OCI-LY7 (cell line): Measurements from ENCODE around the gene NPLOC4. TPM values are rescaled to one million over a fixed set of nuclear protein-coding genes. Genes with fewer than 3 reads are reported as not detected.

Experiments
- BruUV-seq: library from RNA; stranded (reverse); fragments of 400-500 nt; replicated peaks from 2 replicates; lab custom pipeline; 2021; lab: Mats Ljungman, UMichigan
- CTCF ChIA-PET: fragments of 300-600 bp; sonication (Branson Sonifier 250); formaldehyde crosslinking; loops from one replicate; lab custom pipeline; 2022; ENCODE audit warnings: antibody characterized with exemption; ENCODE audit not compliant: unreplicated experiment; lab: Charles Lee
- POLR2A ChIA-PET: fragments of 300-600 bp; sonication (Branson Sonifier 250); formaldehyde crosslinking; loops from one replicate; lab custom pipeline; 2022; ENCODE audit warnings: antibody characterized with exemption; lab: Charles Lee
- DNase-seq: peaks from one replicate; pipeline ENCODE4 v3.0.0-alpha.2; 2015; ENCODE audit warnings: low spot score
- H2AFZ ChIP-seq: fragments of 200-600 bp; sonication (generic), shearing (Covaris generic); 2 replicates; pipeline ENCODE4 v1.6.1; 2014; ENCODE audit warnings: mild to moderate bottlenecking, antibody characterized with exemption, low read length, moderate library complexity
- H3K27ac ChIP-seq: fragments of 200-600 bp; sonication (generic); 2 replicates; pipeline ENCODE4 v1.5.1; 2014; ENCODE audit warnings: mixed run types, low read depth, mild to moderate bottlenecking, moderate library complexity, low read length, inconsistent platforms; ENCODE audit not compliant: poor library complexity, severe bottlenecking
- H3K36me3 ChIP-seq: fragments of 200-600 bp; sonication (generic); 2 replicates; pipeline ENCODE4 v1.6.1; 2014; ENCODE audit warnings: mild to moderate bottlenecking, antibody characterized with exemption, low read length, moderate library complexity, mixed read lengths; ENCODE audit not compliant: insufficient read depth
- H3K4me1 ChIP-seq: fragments of 200-600 bp; sonication (generic); 2 replicates; pipeline ENCODE4 v1.5.1; 2014; ENCODE audit warnings: mild to moderate bottlenecking, low read length; ENCODE audit not compliant: insufficient read depth, poor library complexity, severe bottlenecking
- H3K4me2 ChIP-seq: fragments of 200-600 bp; sonication (generic); 2 replicates; pipeline ENCODE4 v1.6.1; 2014; ENCODE audit warnings: mild to moderate bottlenecking, low read length
- H3K4me3 ChIP-seq: fragments of 200-600 bp; sonication (generic); 2 replicates; pipeline ENCODE4 v1.5.1; 2014; ENCODE audit warnings: mild to moderate bottlenecking, low read depth, low read length; ENCODE audit not compliant: poor library complexity, severe bottlenecking
- H3K79me2 ChIP-seq: fragments of 200-600 bp; sonication (generic); 2 replicates; pipeline ENCODE4 v1.6.1; 2016; ENCODE audit warnings: low read depth, mild to moderate bottlenecking, low read length, moderate library complexity, mixed read lengths; ENCODE audit not compliant: insufficient read depth
- H3K9me2 ChIP-seq: fragments of 200-600 bp; sonication (generic); 2 replicates; pipeline ENCODE4 v1.6.1; 2016; ENCODE audit warnings: mild to moderate bottlenecking, low read length, mixed read lengths; ENCODE audit not compliant: insufficient read depth
- H3K9me3 ChIP-seq: fragments of 200-600 bp; sonication (generic); 2 replicates; pipeline ENCODE4 v1.6.1; 2014; ENCODE audit warnings: mild to moderate bottlenecking, mixed run types, low read length, mixed read lengths
- H4K20me1 ChIP-seq: fragments of 200-600 bp; sonication (generic); 2 replicates; pipeline ENCODE4 v1.6.1; 2014; ENCODE audit warnings: mild to moderate bottlenecking, antibody characterized with exemption, low read length, moderate library complexity, mixed read lengths; ENCODE audit not compliant: insufficient read depth
- CTCF ChIP-seq: fragments of 200-600 bp; sonication (generic); conservative IDR thresholded peaks from 2 replicates; pipeline ENCODE4 v1.5.1; 2014; ENCODE audit warnings: mild to moderate bottlenecking, antibody characterized with exemption, low read length, moderate library complexity, mixed read lengths
- EZH2phosphoT487 ChIP-seq: fragments of 200-600 bp; sonication (generic); IDR thresholded peaks from 2 replicates; pipeline ENCODE4 v1.6.1; 2018; ENCODE audit warnings: low read depth, borderline replicate concordance, mild to moderate bottlenecking, mixed run types, antibody characterized with exemption, low read length, moderate library complexity, mixed read lengths
- intact Hi-C: fragments of 100-400 bp; cut with micrococcal nuclease; formaldehyde crosslinking; loops from one replicate; pipeline ENCODE4 v1.10.0; 2022; ENCODE audit not compliant: unreplicated experiment
- total RNA-seq, 2 experiments: library from RNA; depleted of rRNA in 1 of 2; stranded (reverse); fragments of >200 nt in 1 of 2; shearing (Covaris generic) in 1 of 2; gene quantifications; 2 replicates each; pipeline ENCODE4 v1.2.3, GENCODE V29; 2014 to 2022

NPLOC4 gene
- total RNA-seq, 2 experiments from 2014 or later = 69.6 to 118 TPM

- no peak for DNase-seq
- POLR2A ChIA-PET = no interaction called here
Measured at GRCh38 chr17:81673561-81674258, 36.8 kb upstream of the NPLOC4 start.

GRCh38 chr17:81672954-81673353, 36.0 kb upstream of the NPLOC4 start:
- ChIA-PET CTCF (no interaction called here), POLR2A (no interaction called here)
- Histone ChIP-seq H3K79me2 (peaks cover 9% of the 10 kb centered on the region; the same call in 1 of the 2 replicates), H3K4me3 (no peak overlapping the region), H3K9me3 (no peaks in the 10 kb centered on the region), H4K20me1 (no peaks in the 10 kb centered on the region), H3K9me2 (no peaks in the 10 kb centered on the region), H3K4me2 (no peak overlapping the region), H3K4me1 (peaks cover 6% of the 10 kb centered on the region), H2AFZ (no peak overlapping the region), H3K36me3 (peaks cover 74% of the 10 kb centered on the region), H3K27ac (no peak overlapping the region)
- BruUV-seq = no TSS peak
- no peak for DNase-seq
- TF ChIP-seq EZH2phosphoT487 = no peak
- TF ChIP-seq CTCF = no peak
- intact Hi-C loops = no loop called here

More at GRCh38 chr17:81673561-81674258, 36.8 kb upstream of the NPLOC4 start:
- H3K36me3 ChIP-seq = peaks cover 67% of the 10 kb centered on the region
- TF ChIP-seq CTCF (no peak), EZH2phosphoT487 (no peak)
- H3K9me3 ChIP-seq = no peaks in the 10 kb centered on the region
- H3K4me2 ChIP-seq = no peak overlapping the region
- intact Hi-C loops = no loop called here
- H3K4me1 ChIP-seq = no peaks in the 10 kb centered on the region
- no peak overlapping the region for H3K27ac ChIP-seq
- no peaks in the 10 kb centered on the region for H3K9me2 ChIP-seq
- H3K79me2 ChIP-seq = peaks cover 2% of the 10 kb centered on the region; the same call in 1 of the 2 replicates
- no TSS peak for BruUV-seq
- no peak overlapping the region for H2AFZ ChIP-seq
- CTCF ChIA-PET = no interaction called here
- no peak overlapping the region for H3K4me3 ChIP-seq
- H4K20me1 ChIP-seq = no peaks in the 10 kb centered on the region

- Histone ChIP-seq H3K4me3 (no peak overlapping the region), H2AFZ (no peak overlapping the region), H4K20me1 (no peaks in the 10 kb centered on the region), H3K79me2 (peaks cover 14% of the 10 kb centered on the region; the same call in 1 of the 2 replicates), H3K27ac (no peak overlapping the region), H3K9me3 (no peaks in the 10 kb centered on the region), H3K9me2 (no peaks in the 10 kb centered on the region), H3K36me3 (peaks cover 78% of the 10 kb centered on the region), H3K4me1 (peaks cover 10% of the 10 kb centered on the region), H3K4me2 (no peak overlapping the region)
- DNase-seq = no peak
- POLR2A ChIA-PET = no interaction called here
- BruUV-seq = no TSS peak
- CTCF ChIA-PET = no interaction called here
- intact Hi-C loops = no loop called here
- TF ChIP-seq CTCF (no peak), EZH2phosphoT487 (no peak)
Measured at GRCh38 chr17:81672504-81672903, 35.6 kb upstream of the NPLOC4 start.
